Hematopoietic multipotent progenitor cell treated with erythropoietin and hydrocortisone succinate and interleukin-3 and kit ligand, for 8 days (in vitro differentiated cells): ENCODE measurements around the gene AKR7A2.

ENCODE experiments used
- DNase-seq: peaks from one replicate; pipeline ENCODE4 v3.0.0-alpha.2; 2015

AKR7A2 gene

GRCh38 chr1:19311931-19312781, at the start of gene AKR7A2, which contains the start of gene SLC66A1:
Gene AKR7A2 (minus strand): TSS chr1:19312144. CDS start chr1:19312124, 20 bp downstream.
Gene SLC66A1 (plus strand): TSS chr1:19312326. CDS start chr1:19317678, 5,352 bp downstream.
- peak; percentile 91 for DNase-seq

DNA sequence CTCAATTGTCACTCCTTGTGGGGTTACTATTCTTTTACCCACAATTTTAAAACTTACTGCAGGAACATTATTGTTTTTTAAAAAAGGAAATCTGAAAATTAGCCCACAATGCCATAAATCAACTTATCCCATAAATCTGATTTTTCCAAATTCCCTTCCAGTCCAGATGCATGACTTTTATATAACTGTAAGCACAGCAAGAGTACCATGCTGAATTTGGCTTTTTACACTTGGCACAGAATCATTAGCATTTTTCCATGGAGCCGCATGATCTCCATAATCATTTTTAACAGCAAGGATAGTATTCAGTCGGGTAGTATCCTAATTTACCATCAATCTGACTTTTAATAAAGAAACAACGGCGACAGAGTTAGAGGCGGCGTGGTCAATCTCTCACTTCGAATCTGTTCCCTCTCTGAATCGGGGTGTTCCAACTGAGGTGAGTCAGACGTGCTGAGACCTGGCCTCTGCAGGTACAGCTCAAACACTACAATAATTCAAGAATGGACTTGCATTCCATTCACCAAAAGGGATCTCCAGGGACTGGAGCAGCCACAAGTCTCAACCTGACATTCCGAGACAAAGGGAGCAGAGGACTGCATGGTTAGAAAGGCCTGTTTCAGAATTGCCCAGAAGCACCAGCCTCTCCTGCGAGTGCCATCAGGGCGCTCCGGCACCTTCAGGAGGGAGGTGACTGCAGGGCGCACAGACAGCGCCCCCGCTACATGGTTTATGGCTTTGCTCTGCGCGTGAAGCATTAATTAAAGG, 49.1 kb upstream of the AKR7A2 start:
- DNase-seq: no peak

DNA sequence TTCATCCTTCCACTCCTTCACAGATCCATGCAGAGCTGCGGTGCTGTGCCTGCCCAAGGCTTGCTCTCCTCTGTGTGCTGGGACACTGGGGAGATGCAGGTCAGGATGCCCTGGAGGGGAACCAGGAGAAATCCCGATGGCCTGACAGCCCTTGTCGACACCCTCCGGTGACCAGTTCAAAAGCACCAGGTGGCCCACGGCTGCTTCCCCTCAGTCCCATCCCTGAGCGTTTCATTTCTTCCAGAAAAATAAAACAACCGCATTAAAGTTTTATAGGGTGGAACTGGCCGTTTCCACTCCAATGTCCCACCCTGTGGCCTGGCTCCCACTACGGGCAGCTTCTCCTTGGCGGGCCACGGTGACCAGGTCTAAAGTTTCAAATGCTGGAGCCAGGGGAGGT, 48.5 kb upstream of the AKR7A2 start:
- no peak for DNase-seq

- DNase-seq: no peak
Observed at GRCh38 chr1:19360016-19360415, 48.1 kb upstream of the AKR7A2 start.

GRCh38 chr1:19359357-19359756, 47.4 kb upstream of the AKR7A2 start:
- no peak for DNase-seq

GRCh38 chr1:19358710-19359109, 46.8 kb upstream of the AKR7A2 start:
- DNase-seq: no peak

- DNase-seq: no peak
Observed at GRCh38 chr1:19357299-19357986, 45.5 kb upstream of the AKR7A2 start.

DNA sequence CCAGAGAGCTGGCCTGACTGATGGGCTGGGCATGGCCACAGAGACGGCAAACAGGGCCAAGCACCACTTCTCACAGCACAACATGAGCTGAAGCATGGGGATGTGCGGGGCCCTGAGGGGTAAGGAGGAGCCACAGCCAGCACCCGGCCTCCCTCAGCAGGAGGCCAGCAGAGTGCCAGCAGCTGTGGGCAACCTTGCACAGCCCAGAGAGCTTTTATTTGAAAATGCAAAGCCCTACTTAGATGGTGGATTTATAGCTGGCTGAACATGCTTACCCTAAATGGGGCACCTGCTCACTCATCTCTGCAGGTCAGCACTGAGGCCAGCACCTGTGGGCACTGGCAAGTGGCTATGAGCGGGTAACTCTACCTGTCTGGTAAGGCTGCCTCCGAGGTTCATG, 44.3 kb upstream of the AKR7A2 start:
- DNase-seq: no peak

DNA sequence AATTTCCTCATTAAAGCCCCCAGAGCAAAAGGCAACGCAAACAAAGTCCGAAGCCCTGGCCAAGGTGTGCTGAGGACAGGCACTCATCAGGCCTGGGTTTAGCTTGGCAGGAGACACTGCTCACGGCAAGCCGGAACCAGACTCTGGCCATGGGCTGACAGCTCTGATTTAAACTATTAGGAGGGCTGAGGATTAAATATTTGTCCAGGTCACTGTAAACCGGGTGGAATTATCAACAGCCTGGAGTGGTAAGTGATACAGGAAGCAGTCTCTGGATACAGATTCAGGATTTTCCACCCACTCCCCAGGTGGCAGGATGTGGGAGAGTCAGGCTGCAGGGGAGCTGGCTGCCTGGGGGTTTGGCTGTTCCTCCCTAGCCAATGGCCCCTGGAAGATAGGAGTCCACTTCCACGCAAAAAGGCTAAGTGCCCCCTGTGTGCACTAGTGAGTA, 42.6 kb upstream of the AKR7A2 start:
- DNase-seq: no peak

DNA sequence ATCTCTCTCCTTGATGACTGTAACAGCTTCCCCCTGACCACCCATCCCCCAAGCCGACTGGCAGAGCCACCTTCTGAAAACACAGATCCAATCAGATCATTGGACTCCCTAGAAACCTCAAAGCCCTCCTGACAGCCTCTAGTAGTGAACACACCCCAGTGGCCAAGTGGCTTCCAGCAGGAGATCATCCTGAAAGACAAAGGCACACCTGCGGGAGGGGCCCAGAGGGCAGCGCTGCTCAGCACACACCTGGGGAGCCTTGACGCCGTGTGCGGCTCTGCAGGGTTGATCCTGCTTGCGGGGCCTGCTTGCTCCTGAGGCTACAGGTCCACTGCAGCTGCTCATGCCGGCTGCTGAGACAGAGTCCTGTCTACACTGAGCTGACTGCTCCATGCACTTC, 41.7 kb upstream of the AKR7A2 start:
- no peak for DNase-seq

DNA sequence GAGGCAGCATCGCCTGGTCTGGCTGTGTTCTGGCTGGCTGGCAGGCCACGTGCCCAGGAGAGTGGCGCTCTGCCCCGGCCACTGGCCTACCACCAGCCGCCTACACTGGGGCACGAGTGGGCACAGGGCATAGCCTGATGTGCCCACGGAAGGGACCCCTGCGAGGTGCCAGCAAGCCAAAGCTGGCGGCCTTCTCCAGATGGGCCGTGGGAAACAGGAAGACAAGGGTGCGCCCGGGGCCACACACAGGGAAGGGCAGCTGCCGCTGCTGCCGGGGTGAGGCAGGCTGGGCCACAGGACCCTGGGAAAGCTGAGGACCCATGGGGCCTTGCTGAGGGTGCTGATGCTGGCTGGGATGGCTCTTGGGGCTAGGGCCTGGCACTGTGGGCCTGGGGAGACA, 40.9 kb upstream of the AKR7A2 start:
- DNase-seq: no peak

GRCh38 chr1:19351873-19352272, 39.9 kb upstream of the AKR7A2 start:
- no peak for DNase-seq

DNA sequence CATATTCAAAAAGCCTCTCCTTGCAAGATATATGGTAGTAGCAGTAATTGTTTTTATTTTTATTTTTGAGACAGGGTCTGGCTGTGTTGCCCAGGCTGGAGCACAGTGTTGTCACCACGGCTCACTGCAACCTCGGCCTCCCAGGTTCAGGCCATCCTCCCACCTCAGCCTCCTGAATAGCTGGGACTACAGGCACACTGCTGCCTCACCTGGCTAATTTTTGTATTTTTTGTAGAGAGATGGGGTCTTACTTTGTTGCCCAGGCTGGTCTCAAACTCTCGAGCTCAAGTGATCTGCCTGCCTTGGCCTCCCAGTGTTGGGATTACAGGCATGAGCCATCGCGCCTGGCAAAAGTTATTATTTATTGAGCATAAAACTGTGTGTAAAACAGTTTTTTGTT, 38.6 kb upstream of the AKR7A2 start:
- DNase-seq: no peak

GRCh38 chr1:19349999-19350398, 38.1 kb upstream of the AKR7A2 start:
- no peak for DNase-seq

- no peak for DNase-seq
Observed at GRCh38 chr1:19348441-19349198, 36.7 kb upstream of the AKR7A2 start.

DNA sequence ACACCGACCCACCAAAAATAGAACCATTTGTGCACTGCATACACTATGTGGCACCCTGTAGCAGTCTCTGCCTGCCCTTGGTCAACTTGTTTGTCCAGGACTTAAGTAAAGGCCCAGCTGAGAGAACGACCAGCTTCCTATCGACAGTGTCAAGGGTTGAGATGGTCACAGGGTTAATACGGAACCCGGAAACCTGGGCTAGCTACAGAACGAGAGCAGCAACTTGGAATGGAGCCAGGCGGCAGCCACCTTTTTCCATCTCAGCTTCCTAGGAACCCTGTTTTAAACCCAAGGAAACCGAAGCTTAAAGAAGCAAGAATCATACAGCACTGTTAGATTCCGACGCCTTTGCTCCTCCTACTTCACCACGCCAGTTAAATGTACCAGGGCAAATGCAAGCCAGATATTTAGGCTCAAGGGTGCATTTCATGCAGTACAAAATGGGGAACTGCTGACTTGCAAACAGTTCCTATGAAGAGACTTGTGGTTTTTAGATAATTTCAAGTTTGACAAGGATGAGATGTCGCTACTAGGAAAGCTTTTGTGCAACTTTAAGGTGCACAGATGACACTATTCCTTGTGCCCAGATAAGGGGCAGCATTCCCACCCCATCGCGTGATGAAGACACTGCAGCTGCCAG, 35.7 kb upstream of the AKR7A2 start:
- peak; percentile 30 for DNase-seq

GRCh38 chr1:19346026-19346425, 34.1 kb upstream of the AKR7A2 start:
- DNase-seq: no peak

- no peak for DNase-seq
Observed at GRCh38 chr1:19345391-19345790, 33.4 kb upstream of the AKR7A2 start.

DNA sequence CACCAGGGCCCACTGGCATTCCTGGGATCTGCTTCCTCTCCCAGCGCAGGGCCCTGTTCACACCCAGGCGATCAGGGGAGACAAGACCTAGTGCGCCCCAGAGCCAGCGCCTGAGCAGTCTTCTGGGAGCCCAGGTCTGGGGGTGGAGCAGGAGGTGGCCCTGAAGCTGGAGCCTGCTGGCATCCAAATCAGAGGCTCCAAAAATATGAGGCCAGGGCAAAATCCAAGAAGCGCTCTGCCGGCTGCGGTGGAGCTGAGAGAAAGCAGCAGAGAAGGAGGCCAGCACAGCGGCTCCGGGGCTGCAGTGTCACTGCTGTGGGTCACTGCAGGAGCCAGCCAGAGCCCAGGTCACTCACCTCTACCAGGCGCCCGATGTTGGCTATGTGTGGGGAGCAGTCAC, 32.9 kb upstream of the AKR7A2 start:
- no peak for DNase-seq

GRCh38 chr1:19344372-19344810, 32.4 kb upstream of the AKR7A2 start:
- peak; percentile 31 for DNase-seq

DNA sequence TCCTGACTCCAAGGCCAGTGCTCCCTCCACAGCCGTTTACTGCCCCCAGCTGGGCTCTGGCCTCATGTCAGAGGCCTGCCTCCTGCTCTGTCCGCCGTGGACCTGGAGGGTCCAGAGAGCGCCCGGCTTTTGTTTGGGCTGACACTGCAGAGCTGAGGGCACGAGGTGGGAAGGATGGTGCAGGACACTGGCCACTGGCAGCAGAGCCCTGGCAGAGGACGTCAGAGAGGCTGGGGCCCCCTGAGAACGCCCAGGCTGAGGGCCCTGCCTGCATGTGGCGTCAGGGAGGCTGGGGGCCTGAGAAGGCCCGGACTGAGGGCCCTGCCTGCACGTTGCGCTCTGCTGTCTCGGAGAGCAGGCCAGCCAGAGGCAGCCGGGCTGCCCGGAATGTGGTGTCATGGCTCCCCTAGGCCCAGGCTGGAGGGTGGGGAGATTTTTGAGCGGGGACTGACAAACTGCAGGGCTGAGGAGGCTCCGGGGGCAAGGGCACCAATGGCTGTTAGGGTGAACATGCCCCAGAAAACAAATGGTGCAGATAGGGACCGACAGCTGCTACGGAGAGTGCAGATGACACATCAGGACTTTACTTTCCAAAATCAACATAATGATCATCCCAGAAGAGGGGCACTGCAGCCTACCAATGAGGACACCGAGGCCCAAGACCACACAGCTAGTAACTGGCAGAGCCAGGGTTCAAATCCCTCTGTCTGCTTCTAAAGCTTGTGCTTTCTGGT, 31.8 kb upstream of the AKR7A2 start:
- no peak for DNase-seq
